Dendritic cell treated with granulocyte-macrophage colony-stimulating factor and Interleukin-4, amounts not matched to agents 40 ng/mL and 50 ng/mL, for 4 days (primary cell): Measurements from ENCODE around the gene MEX3B.
"Not testable (repeated sequence)": the region's sequence is repeated elsewhere in the genome, so short reads cannot be mapped to it uniquely, and the experiment has no call there.

Source experiments
- H3K27ac Mint-ChIP-seq: one replicate; pipeline ENCODE4 v1.8.0; 2022; ENCODE audit warnings: mild to moderate bottlenecking, mixed read lengths
- H3K27me3 Mint-ChIP-seq: one replicate; pipeline ENCODE4 v1.8.0; 2022; ENCODE audit warnings: mild to moderate bottlenecking, mixed read lengths
- H3K36me3 Mint-ChIP-seq: one replicate; pipeline ENCODE4 v1.8.0; 2022; ENCODE audit warnings: low read depth, mixed read lengths
- H3K4me1 Mint-ChIP-seq: one replicate; pipeline ENCODE4 v1.8.0; 2022; ENCODE audit warnings: low read depth, mixed read lengths
- H3K4me3 Mint-ChIP-seq: one replicate; pipeline ENCODE4 v1.8.0; 2022; ENCODE audit warnings: mild to moderate bottlenecking, moderate library complexity, mixed read lengths
- H3K9me3 Mint-ChIP-seq: one replicate; pipeline ENCODE4 v1.8.0; 2022; ENCODE audit warnings: mixed read lengths
- intact Hi-C: fragments of 100-400 bp; cut with micrococcal nuclease; formaldehyde crosslinking; loops from one replicate; pipeline ENCODE4 v1.15.0; 2022

The MEX3B gene

DNA sequence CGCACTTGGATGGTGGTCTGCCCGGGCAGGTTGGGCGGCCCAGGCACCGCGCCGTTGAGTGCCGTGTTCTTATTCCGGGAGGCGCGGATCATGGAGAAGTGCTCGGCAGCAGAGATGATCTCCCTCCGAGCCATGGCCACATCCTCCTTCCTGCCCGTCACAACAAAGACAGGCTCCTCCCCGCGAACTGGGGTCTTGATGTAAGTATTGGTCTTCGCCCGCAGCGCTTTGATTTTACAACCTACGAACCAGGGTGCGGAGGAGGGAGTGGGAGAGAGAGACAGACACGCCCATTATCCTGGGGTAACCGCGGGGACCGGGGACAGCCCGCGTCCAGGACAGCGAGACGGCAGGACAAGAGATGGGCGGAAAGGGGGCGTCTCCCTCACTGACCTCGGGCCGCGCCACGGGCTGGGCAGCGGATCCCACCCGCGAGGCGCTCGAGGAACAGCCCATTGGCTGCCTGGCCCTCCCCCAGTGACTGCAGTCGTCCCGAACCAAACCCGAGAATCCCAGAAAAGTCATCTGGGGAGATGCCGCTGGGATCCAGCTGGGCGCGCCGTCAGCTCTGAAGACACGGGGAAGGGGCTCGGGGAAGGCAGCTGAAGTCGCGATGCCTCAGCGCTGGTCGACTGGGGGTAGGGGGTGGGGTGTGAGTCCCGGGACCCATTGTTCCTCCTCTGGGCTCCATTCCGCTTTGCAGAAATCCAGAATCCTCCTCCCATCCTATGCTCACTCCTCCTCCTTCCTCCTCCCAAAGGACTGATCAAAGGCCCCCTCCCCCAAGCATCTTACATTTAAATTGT, 1.2 kb downstream of the MEX3B start:
- Mint-ChIP-seq H3K4me3 (peak overlapping the region; percentile 93), H3K27me3 (peaks cover 25% of the 10 kb centered on the region), H3K27ac (peak overlapping the region; percentile 99), H3K36me3 (peaks cover 39% of the 10 kb centered on the region), H3K4me1 (peaks cover 39% of the 10 kb centered on the region), H3K9me3 (no peaks in the 10 kb centered on the region)
- intact Hi-C loops: loop anchor here (5.0 to 10.0 kb wide), 2 partner anchors 97 to 500 kb away; partner anchors contain the start of gene RPS17

DNA sequence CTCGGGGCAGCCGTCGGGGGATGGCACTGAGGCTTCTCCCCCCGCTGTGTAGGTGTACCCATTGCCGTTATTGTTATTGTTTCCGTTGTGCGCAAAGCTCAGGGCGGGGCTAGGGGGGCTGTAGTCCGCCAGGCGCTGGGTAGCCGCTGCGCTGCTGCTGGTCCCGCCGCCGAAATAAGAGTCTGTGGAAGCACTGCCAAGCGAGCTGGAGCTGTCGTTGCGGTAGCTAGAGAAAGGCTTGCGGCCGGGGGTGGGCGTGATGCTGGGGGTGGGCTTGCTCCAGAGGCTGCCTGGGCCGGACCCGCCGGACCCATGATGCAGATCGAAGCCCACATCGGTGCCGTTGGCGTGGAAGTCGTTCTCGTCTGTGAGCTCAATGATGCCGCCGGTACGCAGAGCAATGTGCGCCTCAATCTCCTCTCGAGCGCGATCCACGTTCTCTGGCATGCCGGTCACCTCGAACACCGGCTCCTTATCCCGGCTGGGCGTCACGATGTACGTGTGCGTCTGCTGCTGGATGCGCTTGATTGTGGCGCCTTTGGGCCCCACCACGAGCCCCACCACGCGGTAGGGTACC, 1.9 kb downstream of the MEX3B start:
- peaks cover 39% of the 10 kb centered on the region for H3K36me3 Mint-ChIP-seq
- intact Hi-C loops: loop anchor here (10.0 kb wide), 1 partner anchor 501 kb away; the partner anchor contains the start of gene RPS17
- H3K4me1 Mint-ChIP-seq: peaks cover 39% of the 10 kb centered on the region
- H3K9me3 Mint-ChIP-seq: no peaks in the 10 kb centered on the region
- peak overlapping the region; percentile 93 for H3K4me3 Mint-ChIP-seq
- H3K27ac Mint-ChIP-seq: peak overlapping the region; percentile 99
- H3K27me3 Mint-ChIP-seq: peaks cover 21% of the 10 kb centered on the region

DNA sequence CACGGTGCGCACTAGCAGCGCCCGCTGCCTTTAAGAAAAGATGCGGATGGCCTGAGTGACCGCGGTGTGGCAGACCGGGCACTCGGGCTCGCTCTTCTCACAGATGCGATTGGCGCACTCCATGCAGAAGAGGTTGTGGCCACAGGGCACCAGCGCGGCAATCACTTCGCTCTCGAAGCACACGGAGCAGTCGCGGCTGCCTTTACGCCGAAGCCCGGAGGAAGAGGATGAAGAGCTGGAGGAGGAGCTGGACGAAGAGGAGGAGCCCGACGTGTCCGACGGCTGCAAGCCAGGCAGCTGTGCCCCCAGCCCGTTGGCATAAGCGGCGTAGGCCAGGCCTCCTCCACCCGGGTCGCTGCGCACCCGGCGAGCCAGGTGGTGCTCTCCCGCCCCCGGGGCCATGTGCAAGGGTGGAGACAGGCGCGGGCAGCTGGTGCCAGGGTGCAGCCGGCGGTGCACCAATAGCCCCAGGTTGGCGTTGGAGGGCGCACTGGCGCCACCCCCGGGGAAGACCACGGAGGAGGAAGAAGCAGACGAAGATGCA, 2.6 kb downstream of the MEX3B start:
- Mint-ChIP-seq H3K27ac (no peak overlapping the region), H3K27me3 (peaks cover 14% of the 10 kb centered on the region), H3K4me3 (peak overlapping the region; percentile 93), H3K4me1 (peaks cover 39% of the 10 kb centered on the region), H3K36me3 (peaks cover 39% of the 10 kb centered on the region), H3K9me3 (no peaks in the 10 kb centered on the region)
- intact Hi-C loops: loop anchor here (10.0 kb wide), 1 partner anchor 502 kb away; the partner anchor contains the start of gene RPS17

- Mint-ChIP-seq H3K36me3 (peaks cover 33% of the 10 kb centered on the region), H3K4me3 (no peak overlapping the region), H3K9me3 (no peaks in the 10 kb centered on the region), H3K4me1 (peaks cover 31% of the 10 kb centered on the region), H3K27ac (no peak overlapping the region), H3K27me3 (peaks cover 2% of the 10 kb centered on the region)
- intact Hi-C loops: loop anchor here (10.0 kb wide), 1 partner anchor 504 kb away; the partner anchor contains the start of gene RPS17
Observed at GRCh38 chr15:82040862-82041261, 5.0 kb downstream of the MEX3B start.

- peaks cover 30% of the 10 kb centered on the region for H3K36me3 Mint-ChIP-seq
- H3K9me3 Mint-ChIP-seq: no peaks in the 10 kb centered on the region
- H3K4me1 Mint-ChIP-seq: peaks cover 31% of the 10 kb centered on the region
- H3K4me3 Mint-ChIP-seq: no peak overlapping the region
- intact Hi-C loops: loop anchor here (10.0 kb wide), 1 partner anchor 504 kb away; the partner anchor contains the start of gene RPS17
- H3K27ac Mint-ChIP-seq: no peak overlapping the region
- peaks cover 2% of the 10 kb centered on the region for H3K27me3 Mint-ChIP-seq
Observed at GRCh38 chr15:82040390-82040789, 5.4 kb downstream of the MEX3B start.

DNA sequence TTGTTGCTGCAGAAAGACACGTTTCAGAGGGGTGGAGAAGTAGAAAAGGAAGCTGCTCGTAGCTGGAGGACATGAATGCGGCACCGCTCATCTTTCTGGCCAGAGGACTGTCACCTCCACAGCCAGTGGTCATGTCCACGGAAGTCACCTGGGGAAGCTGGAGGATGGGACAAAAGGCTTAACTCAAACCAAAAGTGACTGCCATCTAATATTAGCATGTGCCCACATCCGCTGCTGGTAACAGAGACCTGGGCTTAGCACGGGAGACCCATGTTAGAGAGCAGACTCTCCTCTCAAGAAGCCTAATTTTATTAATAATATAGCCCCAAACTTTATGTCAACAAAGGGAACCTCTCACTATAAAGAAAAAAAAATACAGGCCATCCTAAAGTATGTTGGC, 5.9 kb downstream of the MEX3B start:
- H3K4me3 Mint-ChIP-seq: no peak overlapping the region
- intact Hi-C loops: loop anchor here (10.0 kb wide), 1 partner anchor 505 kb away; the partner anchor contains the start of gene RPS17
- peaks cover 25% of the 10 kb centered on the region for H3K36me3 Mint-ChIP-seq
- H3K9me3 Mint-ChIP-seq: no peaks in the 10 kb centered on the region
- H3K27me3 Mint-ChIP-seq: peaks cover 2% of the 10 kb centered on the region
- H3K4me1 Mint-ChIP-seq: peaks cover 30% of the 10 kb centered on the region
- H3K27ac Mint-ChIP-seq: no peak overlapping the region

GRCh38 chr15:82036461-82036860, 9.4 kb downstream of the MEX3B start:
- H3K27ac Mint-ChIP-seq: no peak overlapping the region
- H3K27me3 Mint-ChIP-seq: no peaks in the 10 kb centered on the region
- intact Hi-C loops: no loop called here
- no peaks in the 10 kb centered on the region for H3K9me3 Mint-ChIP-seq
- H3K4me1 Mint-ChIP-seq: peaks cover 10% of the 10 kb centered on the region
- H3K36me3 Mint-ChIP-seq: no peaks in the 10 kb centered on the region
- H3K4me3 Mint-ChIP-seq: no peak overlapping the region

GRCh38 chr15:82031871-82032270, 13.9 kb downstream of the MEX3B start:
- intact Hi-C loops: no loop called here
- no peak overlapping the region for H3K27ac Mint-ChIP-seq
- H3K9me3 Mint-ChIP-seq: no peaks in the 10 kb centered on the region
- no peak overlapping the region for H3K4me3 Mint-ChIP-seq
- no peaks in the 10 kb centered on the region for H3K4me1 Mint-ChIP-seq
- no peaks in the 10 kb centered on the region for H3K36me3 Mint-ChIP-seq
- no peaks in the 10 kb centered on the region for H3K27me3 Mint-ChIP-seq

GRCh38 chr15:82030176-82030575, 15.6 kb downstream of the MEX3B start:
- no peaks in the 10 kb centered on the region for H3K9me3 Mint-ChIP-seq
- no peak overlapping the region for H3K27ac Mint-ChIP-seq
- H3K27me3 Mint-ChIP-seq: no peaks in the 10 kb centered on the region
- no peaks in the 10 kb centered on the region for H3K4me1 Mint-ChIP-seq
- no peak overlapping the region for H3K4me3 Mint-ChIP-seq
- intact Hi-C loops: no loop called here
- H3K36me3 Mint-ChIP-seq: no peaks in the 10 kb centered on the region

- H3K9me3 Mint-ChIP-seq, H3K36me3 Mint-ChIP-seq, intact Hi-C loops, H3K27me3 Mint-ChIP-seq, H3K4me3 Mint-ChIP-seq, H3K27ac Mint-ChIP-seq, H3K4me1 Mint-ChIP-seq: not testable (repeated sequence)
Observed at GRCh38 chr15:82028163-82028562, 17.7 kb downstream of the MEX3B start.

DNA sequence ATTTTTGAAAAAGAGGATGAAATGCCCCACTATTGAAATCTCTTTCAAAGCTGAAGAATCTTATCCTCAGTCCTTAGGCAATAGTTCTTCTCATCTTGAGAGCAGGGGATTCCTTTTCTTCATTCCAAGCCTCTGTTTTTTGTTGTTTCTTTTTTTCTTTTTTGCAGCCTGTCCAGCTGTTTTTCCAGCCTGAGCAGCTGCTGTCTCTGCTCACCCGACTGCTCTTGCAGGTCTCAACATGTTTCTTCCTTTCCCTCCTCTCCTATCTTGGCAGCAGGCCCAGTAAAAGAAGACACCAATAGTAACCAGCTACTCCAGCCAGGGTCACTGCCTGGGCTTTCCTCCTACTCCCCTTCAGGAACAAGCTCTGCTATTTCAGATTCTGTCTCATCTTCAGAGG, 23.8 kb downstream of the MEX3B start:
- intact Hi-C loops: no loop called here
- Mint-ChIP-seq H3K36me3 (no peaks in the 10 kb centered on the region), H3K27me3 (peaks cover 4% of the 10 kb centered on the region), H3K9me3 (no peaks in the 10 kb centered on the region), H3K27ac (no peak overlapping the region), H3K4me3 (no peak overlapping the region), H3K4me1 (peaks cover 11% of the 10 kb centered on the region)

DNA sequence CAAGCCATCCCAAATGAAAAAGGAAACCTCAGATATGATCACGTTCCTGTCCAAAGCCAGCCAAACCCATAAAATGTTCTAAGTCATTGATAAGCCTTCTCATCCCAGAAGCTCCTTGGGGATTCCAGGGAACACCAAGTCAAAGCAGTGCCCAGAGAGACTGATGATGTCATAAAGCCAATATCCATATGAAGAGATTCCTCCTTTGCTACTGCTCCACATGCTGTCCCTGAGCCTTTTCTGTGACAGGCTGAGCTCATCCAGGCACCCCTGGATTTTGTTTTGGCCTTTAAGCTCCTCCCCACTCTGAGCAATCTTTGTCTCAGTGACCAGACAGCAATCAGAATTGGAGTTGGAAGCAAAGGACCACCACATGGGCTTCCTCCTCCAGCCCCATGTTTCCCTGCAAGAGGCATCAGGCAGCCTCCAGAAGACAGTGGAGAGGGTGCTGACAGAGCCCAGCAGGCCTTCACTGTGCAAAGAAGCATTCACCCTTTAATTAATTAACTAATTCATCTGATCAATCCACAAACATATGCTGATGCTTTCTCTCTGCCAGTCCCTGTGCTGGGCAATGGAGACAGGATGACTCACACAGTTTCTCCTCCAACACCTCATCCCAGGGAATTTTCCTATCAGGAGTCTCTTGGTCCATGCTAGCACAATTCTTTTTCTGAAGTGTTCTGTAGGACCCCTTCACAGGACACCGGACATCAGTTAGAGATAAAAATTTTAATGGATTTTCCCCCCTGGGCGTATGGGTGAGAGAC, 25.0 kb downstream of the MEX3B start:
- H3K27ac Mint-ChIP-seq: no peak overlapping the region
- H3K9me3 Mint-ChIP-seq: no peaks in the 10 kb centered on the region
- H3K36me3 Mint-ChIP-seq: no peaks in the 10 kb centered on the region
- H3K27me3 Mint-ChIP-seq: peaks cover 7% of the 10 kb centered on the region
- intact Hi-C loops: no loop called here
- H3K4me3 Mint-ChIP-seq: no peak overlapping the region
- H3K4me1 Mint-ChIP-seq: peaks cover 16% of the 10 kb centered on the region

DNA sequence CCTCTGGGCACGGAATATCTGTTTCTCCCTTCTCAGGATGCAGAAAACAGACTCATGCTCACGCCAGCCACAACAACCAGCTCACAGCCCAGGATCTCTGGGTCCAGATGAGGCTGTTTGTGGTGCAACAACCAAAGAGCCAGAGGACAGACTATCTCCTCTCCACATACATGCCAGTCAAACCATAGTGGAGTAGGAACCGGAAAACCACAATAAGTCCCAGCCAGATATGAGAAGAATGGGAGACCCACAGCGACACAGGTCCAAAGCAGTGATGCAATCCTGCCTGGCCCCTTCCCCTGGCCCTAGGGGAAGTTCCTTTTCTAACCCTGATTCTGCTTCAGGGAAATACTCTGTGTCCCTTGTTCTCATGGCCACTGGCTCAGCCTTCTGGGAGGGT, 27.6 kb downstream of the MEX3B start:
- Mint-ChIP-seq H3K27me3 (peaks cover 7% of the 10 kb centered on the region), H3K4me1 (peaks cover 20% of the 10 kb centered on the region), H3K27ac (no peak overlapping the region)

More for the DNA sequence above, 27.6 kb downstream of the MEX3B start:
- Mint-ChIP-seq H3K36me3 (no peaks in the 10 kb centered on the region), H3K9me3 (no peaks in the 10 kb centered on the region), H3K4me3 (no peak overlapping the region)
- intact Hi-C loops: no loop called here
